ENCODE measurements around the gene NR2C1.

Gene NR2C1

DNA sequence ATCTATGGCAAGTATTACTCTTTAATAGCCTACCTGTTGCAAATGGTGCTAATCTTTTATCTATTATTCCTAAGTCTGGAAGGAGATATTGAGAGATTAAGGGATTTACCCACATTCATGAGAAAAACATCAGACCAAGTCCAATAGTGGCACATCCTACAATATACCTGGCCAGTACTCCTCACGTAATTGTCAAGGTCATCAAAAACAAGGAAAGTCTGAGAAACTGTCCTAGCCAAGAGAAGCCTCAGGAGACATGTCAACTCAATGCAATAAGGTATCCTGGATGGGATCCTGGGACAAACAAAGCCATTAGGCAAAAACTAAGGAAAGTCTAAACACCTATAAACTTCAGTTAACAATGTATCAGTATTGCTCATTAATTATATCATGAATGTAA, 12.5 kb downstream of the NR2C1 start:
- TF ChIP-seq, protein P1, sequence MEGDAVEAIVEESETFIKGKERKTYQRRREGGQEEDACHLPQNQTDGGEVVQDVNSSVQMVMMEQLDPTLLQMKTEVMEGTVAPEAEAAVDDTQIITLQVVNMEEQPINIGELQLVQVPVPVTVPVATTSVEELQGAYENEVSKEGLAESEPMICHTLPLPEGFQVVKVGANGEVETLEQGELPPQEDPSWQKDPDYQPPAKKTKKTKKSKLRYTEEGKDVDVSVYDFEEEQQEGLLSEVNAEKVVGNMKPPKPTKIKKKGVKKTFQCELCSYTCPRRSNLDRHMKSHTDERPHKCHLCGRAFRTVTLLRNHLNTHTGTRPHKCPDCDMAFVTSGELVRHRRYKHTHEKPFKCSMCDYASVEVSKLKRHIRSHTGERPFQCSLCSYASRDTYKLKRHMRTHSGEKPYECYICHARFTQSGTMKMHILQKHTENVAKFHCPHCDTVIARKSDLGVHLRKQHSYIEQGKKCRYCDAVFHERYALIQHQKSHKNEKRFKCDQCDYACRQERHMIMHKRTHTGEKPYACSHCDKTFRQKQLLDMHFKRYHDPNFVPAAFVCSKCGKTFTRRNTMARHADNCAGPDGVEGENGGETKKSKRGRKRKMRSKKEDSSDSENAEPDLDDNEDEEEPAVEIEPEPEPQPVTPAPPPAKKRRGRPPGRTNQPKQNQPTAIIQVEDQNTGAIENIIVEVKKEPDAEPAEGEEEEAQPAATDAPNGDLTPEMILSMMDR (conservative IDR thresholded peaks at IDR 0.05; ENCODE audit: low read length) = no peak
- H3K4me3 ChIP-seq (ENCODE audit: low read length) = no peak overlapping the region
- no peak for DNase-seq (ENCODE audit: low read depth)

DNA sequence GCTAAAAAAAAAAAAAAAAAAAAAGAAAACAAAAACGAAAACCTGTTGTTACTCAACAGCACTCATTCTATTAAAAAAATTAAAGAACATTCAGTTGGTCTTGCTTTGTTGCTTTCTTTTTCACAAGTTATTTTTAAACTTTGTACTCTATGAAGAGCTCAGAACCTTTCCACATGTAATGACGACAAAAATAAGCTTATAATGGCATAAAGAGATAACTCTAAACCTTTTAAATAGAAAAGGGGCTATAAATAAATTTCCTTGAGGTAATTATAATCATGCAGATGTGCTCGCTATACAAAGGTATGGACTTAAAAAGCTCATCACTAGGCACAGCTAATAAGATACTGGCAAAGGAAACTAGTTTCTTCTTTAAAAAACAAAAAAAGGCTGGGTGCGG, 13.4 kb downstream of the NR2C1 start:
- H3K4me3 ChIP-seq (ENCODE audit: low read length) = no peak overlapping the region
- TF ChIP-seq, protein P1 (conservative IDR thresholded peaks at IDR 0.05; ENCODE audit: low read length) = no peak

DNA sequence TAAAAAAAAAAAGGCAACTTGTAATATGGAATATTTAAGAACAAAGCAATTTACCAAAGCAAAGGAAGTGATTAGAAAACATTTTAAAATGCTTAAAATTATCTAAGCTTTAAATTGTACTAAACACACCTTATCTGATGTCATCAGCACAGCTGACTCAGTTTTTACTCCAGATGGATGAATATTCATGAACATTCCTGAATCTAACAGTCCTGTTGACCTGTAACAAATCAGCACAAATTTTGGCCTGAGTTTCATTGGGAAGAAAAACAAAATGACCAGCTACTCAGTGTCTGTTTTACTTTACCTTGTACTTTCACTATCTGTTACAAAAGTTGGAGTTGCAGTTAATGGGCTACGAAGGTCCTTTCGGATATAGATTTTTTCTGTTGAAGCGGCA, 16.0 kb downstream of the NR2C1 start:
- H3K4me3 ChIP-seq (ENCODE audit: low read length) = no peak overlapping the region
- TF ChIP-seq, protein P1 (conservative IDR thresholded peaks at IDR 0.05; ENCODE audit: low read length) = no peak
- DNase-seq (ENCODE audit: low read depth) = no peak

More for the DNA sequence above, 13.4 kb downstream of the NR2C1 start:
- DNase-seq (ENCODE audit: low read depth) = no peak

DNA sequence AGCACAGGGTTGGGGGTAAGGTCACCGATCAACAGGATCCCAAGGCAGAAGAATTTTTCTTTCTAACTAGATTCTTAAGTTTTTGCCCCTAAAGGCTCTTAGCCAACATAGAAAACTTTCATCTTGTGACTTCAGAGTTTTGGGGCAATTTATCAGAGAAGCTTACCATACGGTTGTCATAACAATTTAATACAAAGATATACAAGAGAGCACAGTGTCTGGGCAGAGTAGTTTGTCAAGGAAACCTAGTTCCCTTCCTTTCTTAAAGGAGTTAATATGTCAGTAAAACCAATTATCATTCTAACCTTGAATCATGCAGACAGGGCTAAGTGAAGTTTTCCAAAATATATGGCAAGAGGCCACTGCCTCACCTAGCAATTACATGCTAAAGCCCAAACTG, 18.4 kb downstream of the NR2C1 start:
- no peak for DNase-seq (ENCODE audit: low read depth)
- no peak overlapping the region for H3K4me3 ChIP-seq (ENCODE audit: low read length)
- TF ChIP-seq, protein P1 (conservative IDR thresholded peaks at IDR 0.05; ENCODE audit: low read length) = no peak

DNA sequence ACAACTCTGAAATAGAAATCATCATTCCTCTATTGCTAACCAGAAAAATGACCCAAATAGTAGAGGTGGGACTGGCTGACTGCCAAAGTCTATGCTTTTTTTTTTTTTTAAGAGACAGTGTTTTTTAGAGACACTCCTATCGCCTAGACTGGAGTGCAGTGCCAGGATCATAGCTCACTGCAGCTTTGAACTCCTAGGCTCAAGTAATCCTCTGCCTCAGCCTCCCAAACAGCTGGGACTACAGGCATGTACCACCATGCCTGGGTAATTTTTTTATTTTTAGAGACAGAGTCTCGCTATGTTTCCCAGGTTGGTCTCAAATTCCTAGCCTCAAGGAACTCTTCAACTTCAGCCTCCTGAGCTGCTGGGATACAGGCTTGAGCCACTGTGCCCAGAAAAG, 19.2 kb downstream of the NR2C1 start:
- no peak for DNase-seq (ENCODE audit: low read depth)
- TF ChIP-seq, protein P1 (conservative IDR thresholded peaks at IDR 0.05; ENCODE audit: low read length) = no peak
- no peak overlapping the region for H3K4me3 ChIP-seq (ENCODE audit: low read length)

DNA sequence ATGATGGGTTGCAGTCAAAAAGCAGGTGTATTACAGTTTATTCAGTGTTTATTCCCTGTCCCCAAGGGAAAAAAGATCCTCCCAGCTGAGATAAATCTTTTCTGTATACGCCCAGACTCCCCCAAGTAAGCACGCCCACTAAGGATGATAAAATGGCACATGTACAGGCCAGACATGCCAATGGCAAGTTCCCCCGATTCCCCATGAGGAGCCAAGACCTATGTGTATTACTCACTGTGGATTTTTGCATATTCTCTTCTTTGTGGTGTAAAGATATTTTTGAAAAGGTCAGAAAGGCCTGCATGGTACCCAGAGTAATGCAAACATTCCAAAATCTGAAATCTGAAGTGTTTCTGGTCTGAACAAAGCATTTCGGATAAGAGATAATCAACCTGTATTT, 22.2 kb downstream of the NR2C1 start:
- H3K4me3 ChIP-seq (ENCODE audit: low read length) = no peak overlapping the region
- TF ChIP-seq, protein P1 (conservative IDR thresholded peaks at IDR 0.05; ENCODE audit: low read length) = no peak
- no peak for DNase-seq (ENCODE audit: low read depth)

DNA sequence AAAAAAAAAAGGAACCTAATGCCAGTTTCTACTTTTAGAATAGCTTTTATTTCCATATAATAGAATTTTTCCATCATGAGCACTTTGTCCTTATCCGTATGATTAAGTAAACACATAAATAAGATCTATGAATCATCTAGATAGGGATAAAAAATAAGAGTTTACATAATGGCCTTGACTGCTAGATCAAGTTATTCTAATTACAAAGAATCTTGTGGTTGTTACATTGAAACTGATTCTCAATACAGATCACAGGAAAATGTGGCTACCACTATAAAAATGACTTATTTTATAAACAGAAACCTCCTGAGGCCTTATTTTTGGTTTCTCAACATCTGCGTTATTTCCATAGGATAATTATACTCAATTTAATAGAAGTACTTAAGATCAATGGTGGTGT, 35.5 kb downstream of the NR2C1 start:
- DNase-seq (ENCODE audit: low read depth) = no peak
- TF ChIP-seq, protein P1 (conservative IDR thresholded peaks at IDR 0.05; ENCODE audit: low read length) = no peak
- H3K4me3 ChIP-seq (ENCODE audit: low read length) = no peak overlapping the region
